H9 (cell line): Measurements from ENCODE around the gene WNT9A. TPM values are rescaled to one million over a fixed set of nuclear protein-coding genes. Genes with fewer than 3 reads are reported as not detected.

Source experiments
- DNase-seq: peaks from one replicate; pipeline ENCODE4 v3.0.0-alpha.2; 2017
- H2AFZ ChIP-seq: one replicate; pipeline ENCODE4 v1.6.1; 2013; ENCODE audit warnings: mild to moderate bottlenecking, low read length, control low read depth, moderate library complexity
- H2AK5ac ChIP-seq: 2 replicates; pipeline ENCODE4 v1.6.1; 2013; ENCODE audit warnings: low read length, control low read depth, mixed read lengths; ENCODE audit not compliant: insufficient read length
- H2BK120ac ChIP-seq: one replicate; pipeline ENCODE4 v1.6.1; 2013; ENCODE audit warnings: low read depth, mild to moderate bottlenecking, low read length, control low read depth, inconsistent platforms; ENCODE audit not compliant: poor library complexity, severe bottlenecking
- H2BK12ac ChIP-seq: 2 replicates; pipeline ENCODE4 v1.6.1; 2013; ENCODE audit warnings: low read length, control low read depth, mixed read lengths, low read depth; ENCODE audit not compliant: insufficient read length
- H2BK15ac ChIP-seq: 2 replicates; pipeline ENCODE4 v1.6.1; 2013; ENCODE audit warnings: low read depth, low read length, control low read depth
- H2BK20ac ChIP-seq: one replicate; pipeline ENCODE4 v1.6.1; 2013; ENCODE audit warnings: low read depth, mild to moderate bottlenecking, low read length, control low read depth, inconsistent platforms; ENCODE audit not compliant: poor library complexity, severe bottlenecking
- H2BK5ac ChIP-seq: 2 replicates; pipeline ENCODE4 v1.6.1; 2013; ENCODE audit warnings: low read length, control low read depth, mixed read lengths; ENCODE audit not compliant: insufficient read length
- H3K14ac ChIP-seq: 2 replicates; pipeline ENCODE4 v1.6.1; 2013; ENCODE audit warnings: low read length, control low read depth; ENCODE audit not compliant: insufficient read depth
- H3K18ac ChIP-seq: 2 replicates; pipeline ENCODE4 v1.6.1; 2013; ENCODE audit warnings: low read depth, mild to moderate bottlenecking, mixed read lengths, low read length, control low read depth; ENCODE audit not compliant: insufficient read length
- H3K23ac ChIP-seq: 2 replicates; pipeline ENCODE4 v1.6.1; 2013; ENCODE audit warnings: low read length, control low read depth, mixed read lengths, low read depth; ENCODE audit not compliant: insufficient read length
- H3K23me2 ChIP-seq: 2 replicates; pipeline ENCODE4 v1.6.1; 2013; ENCODE audit warnings: low read depth, mild to moderate bottlenecking, mixed read lengths, low read length, control low read depth; ENCODE audit not compliant: insufficient read length, poor library complexity, severe bottlenecking
- H3K27ac ChIP-seq: 2 replicates; pipeline ENCODE4 v1.5.1; 2013; ENCODE audit warnings: low read length, control low read depth, mixed read lengths, low read depth; ENCODE audit not compliant: insufficient read length
- H3K27me3 ChIP-seq: 2 replicates; pipeline ENCODE4 v1.6.1; 2013; ENCODE audit warnings: low read length, control low read depth, inconsistent platforms; ENCODE audit not compliant: insufficient read depth
- H3K4ac ChIP-seq: 2 replicates; pipeline ENCODE4 v1.6.1; 2013; ENCODE audit warnings: low read depth, mild to moderate bottlenecking, control low read depth, inconsistent platforms, low read length, moderate library complexity
- H3K4me1 ChIP-seq: 2 replicates; pipeline ENCODE4 v1.6.1; 2013; ENCODE audit warnings: low read length, control low read depth, inconsistent platforms; ENCODE audit not compliant: insufficient read depth
- H3K4me2 ChIP-seq: 2 replicates; pipeline ENCODE4 v1.6.1; 2013; ENCODE audit warnings: low read length, control low read depth, mixed read lengths; ENCODE audit not compliant: insufficient read length, insufficient read depth
- H3K56ac ChIP-seq: 2 replicates; pipeline ENCODE4 v1.6.1; 2013; ENCODE audit warnings: low read depth, mild to moderate bottlenecking, mixed read lengths, low read length, control low read depth; ENCODE audit not compliant: insufficient read length
- H3K79me1 ChIP-seq: 2 replicates; pipeline ENCODE4 v1.6.1; 2013; ENCODE audit warnings: low read depth, mild to moderate bottlenecking, moderate library complexity, low read length, control low read depth, inconsistent platforms; ENCODE audit not compliant: insufficient read depth, poor library complexity, severe bottlenecking
- H3K79me2 ChIP-seq: 2 replicates; pipeline ENCODE4 v1.6.1; 2013; ENCODE audit warnings: low read length, control low read depth, inconsistent platforms; ENCODE audit not compliant: insufficient read depth
- H3K9ac ChIP-seq: 2 replicates; pipeline ENCODE4 v1.6.1; 2013; ENCODE audit warnings: low read length, control low read depth, mixed read lengths; ENCODE audit not compliant: insufficient read length; ENCODE audit errors: extremely low read depth
- H3K9me3 ChIP-seq: one replicate; pipeline ENCODE4 v1.6.1; 2013; ENCODE audit warnings: low read depth, low read length, inconsistent platforms; ENCODE audit not compliant: control insufficient read depth
- H3T11ph ChIP-seq: one replicate; pipeline ENCODE4 v1.6.1; 2013; ENCODE audit warnings: mild to moderate bottlenecking, low read length, control low read depth, inconsistent platforms
- H4K20me1 ChIP-seq: one replicate; pipeline ENCODE4 v1.6.1; 2013; ENCODE audit not compliant: control insufficient read depth, insufficient read length, insufficient read depth
- H4K5ac ChIP-seq: 2 replicates; pipeline ENCODE4 v1.6.1; 2013; ENCODE audit warnings: low read depth, mild to moderate bottlenecking, mixed read lengths, low read length, control low read depth; ENCODE audit not compliant: insufficient read length
- H4K8ac ChIP-seq: replicated peaks from 2 replicates; pipeline ENCODE4 v1.6.1; 2013; ENCODE audit warnings: low read length, control low read depth, mixed read lengths, low read depth; ENCODE audit not compliant: insufficient read length
- H4K91ac ChIP-seq: 2 replicates; pipeline ENCODE4 v1.6.1; 2013; ENCODE audit warnings: low read depth, mild to moderate bottlenecking, moderate library complexity, mixed read lengths, low read length, control low read depth; ENCODE audit not compliant: insufficient read length
- H3K27ac Mint-ChIP-seq, 3 experiments: 2 replicates in 2 of 3; 3 replicates in 1 of 3; pipeline ENCODE4 v1.8.0; 2020 to 2021; ENCODE audit warnings: mixed read lengths in 3 of 3, mild to moderate bottlenecking in 1 of 3, moderate library complexity in 1 of 3
- H3K27me3 Mint-ChIP-seq: 2 replicates; pipeline ENCODE4 v1.8.0; 2021; ENCODE audit warnings: low read depth, mild to moderate bottlenecking, moderate library complexity, mixed read lengths
- H3K36me3 Mint-ChIP-seq, 3 experiments: 2 replicates in 2 of 3; 3 replicates in 1 of 3; pipeline ENCODE4 v1.8.0; 2020 to 2021; ENCODE audit warnings: low read depth in 3 of 3, mixed read lengths in 3 of 3; ENCODE audit not compliant: insufficient read depth in 1 of 3
- H3K4me1 Mint-ChIP-seq, 2 experiments: 2 replicates each; pipeline ENCODE4 v1.8.0; 2020; ENCODE audit warnings: mixed read lengths in 2 of 2
- H3K4me3 Mint-ChIP-seq, 2 experiments: 2 replicates in 1 of 2; 3 replicates in 1 of 2; pipeline ENCODE4 v1.8.0; 2020 to 2021; ENCODE audit warnings: mild to moderate bottlenecking in 2 of 2, mixed read lengths in 2 of 2, moderate library complexity in 1 of 2
- H3K9me3 Mint-ChIP-seq, 2 experiments: 2 replicates in 1 of 2; 3 replicates in 1 of 2; pipeline ENCODE4 v1.8.0; 2020; ENCODE audit warnings: mild to moderate bottlenecking in 2 of 2, mixed read lengths in 2 of 2, moderate library complexity in 1 of 2
- CTCF ChIP-seq: fragments of 200-600 bp; sonication (generic); conservative IDR thresholded peaks from 3 replicates; pipeline ENCODE4 v1.8.0; 2021; ENCODE audit warnings: antibody characterized with exemption, mild to moderate bottlenecking
- WGBS: extraction: QIAGEN DNeasy Blood & Tissue Kit; methylation state at CpG from one replicate; pipeline ENCODE4 v1.1.7; 2013; ENCODE audit warnings: missing lambda C conversion rate, low lambda C conversion rate, mixed read lengths; ENCODE audit not compliant: insufficient read length; ENCODE audit errors: extremely low coverage; 5-methylcytosine and 5-hydroxymethylcytosine counted together
- total RNA-seq: library from RNA; stranded (reverse); gene quantifications from 2 replicates; pipeline ENCODE4 v1.2.1, GENCODE V29; 2021

The WNT9A gene
- total RNA-seq, 1 experiment from 2014 or later: 0.77 TPM

GRCh38 chr1:227903614-227904501 lies 43.9 kb downstream of the WNT9A start:
- H3K4me1 Mint-ChIP-seq: peaks cover 8 to 18% of the 10 kb centered on the region in 2 experiments
- no peak overlapping the region for H3K4me2 ChIP-seq

More at GRCh38 chr1:227903614-227904501, 43.9 kb downstream of the WNT9A start:
- no peak overlapping the region for H2BK15ac ChIP-seq
- H4K8ac ChIP-seq: no peak overlapping the region
- no peak overlapping the region for H2BK120ac ChIP-seq
- no peak overlapping the region for H3K9ac ChIP-seq
- no peaks in the 10 kb centered on the region for H3K27me3 ChIP-seq
- H2AK5ac ChIP-seq: no peak overlapping the region
- no CpG with 5 or more reads among the region's 22 CpGs for WGBS
- no peak overlapping the region for H2BK20ac ChIP-seq
- H3K56ac ChIP-seq: no peak overlapping the region
- no peak overlapping the region for H3K27ac ChIP-seq
- H3K79me1 ChIP-seq: no peaks in the 10 kb centered on the region
- no peaks in the 10 kb centered on the region for H4K20me1 ChIP-seq
- H3K9me3 ChIP-seq: no peaks in the 10 kb centered on the region
- Mint-ChIP-seq H3K9me3 (no peaks in the 10 kb centered on the region), H3K4me3 (no peak overlapping the region), H3K27ac (no peak overlapping the region; a peak in 1 of 7 replicates), H3K36me3 (no peaks in the 10 kb centered on the region; a peak in 1 of 7 replicates), H3K27me3 (no peaks in the 10 kb centered on the region)
- no peak overlapping the region for H3K23ac ChIP-seq
- no peak overlapping the region for H3K4ac ChIP-seq
- no peak overlapping the region for H2BK5ac ChIP-seq
- TF ChIP-seq CTCF: no peak
- H2AFZ ChIP-seq: no peak overlapping the region
- no peaks in the 10 kb centered on the region for H3K79me2 ChIP-seq
- DNase-seq: no peak
- no peaks in the 10 kb centered on the region for H3K23me2 ChIP-seq
- no peak overlapping the region for H4K91ac ChIP-seq
- H3T11ph ChIP-seq: no peak overlapping the region
- H4K5ac ChIP-seq: no peak overlapping the region
- no peak overlapping the region for H3K18ac ChIP-seq
- H3K14ac ChIP-seq: no peak overlapping the region
- H2BK12ac ChIP-seq: no peak overlapping the region
- peaks cover 3% of the 10 kb centered on the region; the same call in 1 of the 2 replicates for H3K4me1 ChIP-seq
